ENCODE results near the gene SLC6A6.

SLC6A6 gene

DNA sequence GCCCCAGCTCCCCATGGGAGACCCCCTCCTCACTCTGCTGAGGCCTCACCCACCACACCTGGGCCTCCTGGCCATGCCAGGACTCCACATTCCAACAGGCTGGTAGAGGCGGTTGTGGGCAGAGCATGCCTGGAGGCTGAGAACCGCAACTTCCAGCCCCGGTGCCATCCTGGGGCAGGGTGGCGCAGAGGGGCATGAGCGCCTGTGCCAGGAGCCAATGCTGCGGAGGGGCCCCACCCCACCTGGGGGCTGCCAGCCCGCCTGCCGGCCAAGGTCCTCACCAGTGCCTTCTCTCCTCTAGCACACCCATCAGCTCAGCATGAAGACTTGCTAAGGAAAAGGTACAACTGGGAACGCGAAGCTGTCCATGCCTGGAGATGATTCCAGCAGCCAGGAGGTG, 34.3 kb upstream of the SLC6A6 start:
- Mint-ChIP-seq H3K27ac (no peak overlapping the region), H3K9me3 (no peaks in the 10 kb centered on the region), H3K36me3 (ENCODE audit: low read depth) (no peaks in the 10 kb centered on the region)

DNA sequence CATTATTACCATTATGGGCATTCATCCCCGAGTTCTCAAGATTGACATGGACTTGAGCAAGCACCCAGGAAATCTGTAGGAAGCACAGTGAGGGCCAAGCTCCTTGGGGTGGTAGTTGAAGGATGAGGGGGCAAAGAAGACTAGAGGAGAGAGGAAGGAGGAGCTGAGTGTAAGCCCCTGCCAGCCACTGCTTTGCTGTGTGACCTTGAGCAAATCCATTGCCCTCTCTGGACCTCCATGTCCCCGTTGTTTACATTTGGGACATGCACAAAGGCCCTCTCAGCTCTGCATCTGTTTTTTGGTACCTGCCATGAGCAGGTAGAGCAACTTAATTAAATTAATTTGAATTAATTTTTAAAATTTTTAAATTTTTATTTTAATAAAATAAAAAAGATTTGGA, 33.5 kb upstream of the SLC6A6 start:
- Mint-ChIP-seq H3K27me3 (ENCODE audit: low read depth) (peaks cover 2% of the 10 kb centered on the region), H3K36me3 (ENCODE audit: low read depth) (no peaks in the 10 kb centered on the region), H3K4me1 (ENCODE audit: low read depth) (peaks cover 4% of the 10 kb centered on the region), H3K4me3 (no peak overlapping the region), H3K27ac (no peak overlapping the region), H3K9me3 (no peaks in the 10 kb centered on the region)
- no peak for DNase-seq (ENCODE audit: low spot score)

More for the DNA sequence above, 34.3 kb upstream of the SLC6A6 start:
- DNase-seq (ENCODE audit: low spot score): no peak
- no peak overlapping the region for H3K4me3 Mint-ChIP-seq
- H3K4me1 Mint-ChIP-seq (ENCODE audit: low read depth): peaks cover 4% of the 10 kb centered on the region
- peaks cover 2% of the 10 kb centered on the region for H3K27me3 Mint-ChIP-seq (ENCODE audit: low read depth)

DNA sequence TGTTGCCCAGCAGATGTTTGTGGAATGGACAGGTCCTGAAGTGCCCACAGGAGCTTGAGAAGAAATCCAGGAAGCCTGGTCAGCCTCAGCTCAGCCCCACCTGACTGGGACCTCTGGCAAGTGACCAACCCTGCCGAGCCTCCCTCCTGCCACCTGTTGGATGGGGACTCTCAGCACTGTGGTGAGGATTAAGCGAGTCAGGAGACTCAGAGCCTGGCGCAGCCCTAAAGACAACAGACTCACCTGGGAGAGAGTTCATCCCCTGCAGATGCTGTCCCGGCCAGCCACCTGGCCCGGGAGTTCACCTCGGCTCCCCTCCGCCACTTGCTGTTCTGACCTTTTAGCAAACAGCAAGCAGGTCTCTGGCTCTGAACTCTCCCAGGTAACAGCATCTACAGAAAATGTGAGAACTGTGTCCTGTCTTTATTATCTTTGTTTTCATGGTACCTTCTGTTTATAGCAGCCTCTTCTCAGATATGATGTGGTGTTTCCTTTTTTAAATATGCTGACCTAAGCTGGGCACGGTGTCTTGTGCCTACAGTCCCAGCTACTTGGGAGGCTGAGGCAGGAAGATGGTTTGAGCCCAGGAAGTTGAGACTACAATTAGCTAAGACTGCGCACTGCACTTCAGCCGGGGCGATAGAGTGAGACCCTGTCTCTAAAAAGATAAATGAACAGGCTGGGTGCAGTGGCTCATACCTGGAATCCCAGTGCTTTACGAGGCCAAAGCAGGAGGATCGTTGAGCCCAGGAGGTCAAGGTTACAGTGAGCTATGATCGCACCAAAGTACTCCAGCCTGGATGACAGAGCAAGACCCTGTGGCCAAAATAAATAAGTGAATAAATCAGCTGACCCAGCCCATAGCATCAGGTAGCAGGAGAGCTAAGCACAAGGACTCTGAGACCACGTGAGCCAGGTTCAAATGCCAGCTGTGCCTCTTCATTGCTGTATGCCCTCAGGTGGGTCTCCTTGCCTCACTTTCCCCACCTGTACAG, 32.4 kb upstream of the SLC6A6 start:
- Mint-ChIP-seq H3K4me1 (ENCODE audit: low read depth) (peaks cover 4% of the 10 kb centered on the region), H3K4me3 (no peak overlapping the region), H3K27ac (no peak overlapping the region), H3K9me3 (no peaks in the 10 kb centered on the region), H3K36me3 (ENCODE audit: low read depth) (no peaks in the 10 kb centered on the region), H3K27me3 (ENCODE audit: low read depth) (peaks cover 2% of the 10 kb centered on the region)
- no peak for DNase-seq (ENCODE audit: low spot score)

DNA sequence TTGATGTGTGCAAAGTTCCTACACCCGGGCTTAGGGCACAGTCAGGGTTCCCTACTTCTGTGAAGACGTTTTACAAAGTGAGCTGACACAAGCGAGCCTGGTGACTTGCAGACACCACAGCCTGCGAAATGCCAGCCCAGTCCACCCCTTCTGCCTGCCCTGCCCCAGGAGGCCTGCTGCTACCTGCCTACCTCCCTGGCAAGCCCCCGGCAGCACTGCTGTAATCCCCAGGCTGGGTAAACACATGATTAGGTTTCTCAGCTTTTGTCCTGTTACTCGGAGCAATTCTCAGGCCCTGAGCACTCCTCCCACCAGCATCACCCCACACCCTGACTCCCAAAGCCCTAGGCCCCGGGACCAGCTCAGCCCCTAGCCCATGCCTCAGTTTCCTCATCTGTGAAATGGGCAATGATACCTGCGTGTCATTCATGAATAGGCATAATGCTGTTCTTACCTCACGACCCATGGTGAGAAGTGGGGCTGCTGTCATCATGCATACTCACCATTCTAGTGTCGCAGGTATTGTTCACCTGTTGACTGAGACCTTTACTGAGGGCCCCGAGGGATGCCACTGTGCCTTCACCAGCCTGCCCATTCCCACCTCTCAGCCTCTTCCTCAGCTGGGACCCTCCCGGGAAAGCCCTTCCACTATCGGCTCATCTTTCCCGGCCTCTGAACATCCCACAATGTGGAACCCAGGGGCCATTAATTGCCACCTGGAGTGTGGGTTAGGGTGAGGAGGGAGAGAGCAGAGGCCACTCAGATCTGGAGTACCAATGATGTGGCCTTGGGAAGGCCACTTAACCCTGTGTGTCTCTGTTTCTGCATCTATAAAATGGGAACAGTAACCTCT, 31.5 kb upstream of the SLC6A6 start:
- Mint-ChIP-seq H3K27me3 (ENCODE audit: low read depth) (no peaks in the 10 kb centered on the region), H3K4me3 (no peak overlapping the region), H3K36me3 (ENCODE audit: low read depth) (no peaks in the 10 kb centered on the region), H3K4me1 (ENCODE audit: low read depth) (peaks cover 4% of the 10 kb centered on the region), H3K9me3 (no peaks in the 10 kb centered on the region), H3K27ac (no peak overlapping the region)
- DNase-seq (ENCODE audit: low spot score): no peak

DNA sequence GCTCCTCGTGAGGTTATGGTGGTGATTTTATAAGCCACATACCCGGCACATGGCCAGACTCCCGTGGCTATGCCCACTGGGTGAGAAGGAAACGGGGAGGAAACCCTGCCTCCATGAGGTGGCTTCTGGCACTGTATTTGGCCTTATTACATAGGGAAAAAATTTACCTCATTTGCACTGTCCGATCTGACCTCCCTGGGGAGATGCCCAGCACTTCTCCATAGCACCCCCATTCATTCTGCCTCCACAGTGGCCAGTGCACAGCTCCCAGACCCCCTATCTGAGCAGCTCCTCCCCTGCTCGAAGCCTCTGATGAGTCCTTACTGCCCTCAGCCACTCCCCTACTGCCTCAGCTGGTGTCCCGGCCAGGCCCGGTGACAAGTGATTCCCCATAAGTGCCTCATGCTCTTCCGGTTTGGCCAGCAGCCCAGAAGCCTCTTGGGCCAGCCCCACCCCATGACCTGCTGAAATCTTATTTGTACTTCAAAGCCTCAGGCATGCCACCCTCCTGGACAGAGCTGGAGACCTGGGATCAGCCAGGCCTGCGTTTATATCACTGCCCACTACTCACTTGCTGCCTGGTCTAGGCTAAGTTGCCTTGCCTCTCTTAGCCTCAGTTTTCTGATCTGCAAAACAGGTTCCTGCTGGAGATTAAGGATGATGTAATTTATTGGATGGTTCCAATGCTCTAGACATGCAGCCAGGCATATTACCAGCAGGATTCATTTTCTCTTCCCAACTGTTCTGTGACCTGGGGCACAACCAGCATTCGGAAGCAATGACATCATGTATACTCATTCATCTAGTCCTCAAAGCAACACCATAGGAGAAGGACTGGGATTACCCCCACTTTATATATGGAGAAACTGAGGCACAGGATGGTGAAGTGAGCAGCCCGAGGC, 30.6 kb upstream of the SLC6A6 start:
- DNase-seq (ENCODE audit: low spot score): no peak
- no peak overlapping the region for H3K27ac Mint-ChIP-seq
- H3K4me1 Mint-ChIP-seq (ENCODE audit: low read depth): peaks cover 6% of the 10 kb centered on the region
- no peaks in the 10 kb centered on the region for H3K9me3 Mint-ChIP-seq
- H3K36me3 Mint-ChIP-seq (ENCODE audit: low read depth): no peaks in the 10 kb centered on the region
- H3K27me3 Mint-ChIP-seq (ENCODE audit: low read depth): no peaks in the 10 kb centered on the region
- H3K4me3 Mint-ChIP-seq: no peak overlapping the region

DNA sequence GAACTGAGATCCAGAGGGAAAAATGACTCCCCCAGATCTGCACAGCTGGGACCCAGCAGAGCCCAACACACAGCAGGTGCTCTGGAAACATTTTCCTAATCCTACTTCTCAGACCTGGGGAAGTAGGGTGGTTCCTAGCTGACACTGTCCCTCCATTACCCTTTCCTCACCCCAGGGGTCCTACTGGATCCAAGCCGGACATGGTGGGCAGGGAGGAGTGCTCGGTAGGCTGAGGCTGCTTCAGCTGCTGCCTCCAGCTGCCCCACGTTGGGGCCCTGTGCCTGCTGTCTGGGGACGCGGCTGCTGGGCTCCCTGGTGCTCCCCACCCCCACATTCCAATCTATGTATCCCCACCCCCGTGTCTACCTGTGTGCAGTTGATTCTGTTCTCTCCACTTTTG, 29.8 kb upstream of the SLC6A6 start:
- no peaks in the 10 kb centered on the region for H3K9me3 Mint-ChIP-seq
- H3K4me1 Mint-ChIP-seq (ENCODE audit: low read depth): peaks cover 13% of the 10 kb centered on the region
- H3K4me3 Mint-ChIP-seq: no peak overlapping the region
- DNase-seq (ENCODE audit: low spot score): no peak
- H3K36me3 Mint-ChIP-seq (ENCODE audit: low read depth): no peaks in the 10 kb centered on the region
- H3K27me3 Mint-ChIP-seq (ENCODE audit: low read depth): no peaks in the 10 kb centered on the region
- H3K27ac Mint-ChIP-seq: no peak overlapping the region

DNA sequence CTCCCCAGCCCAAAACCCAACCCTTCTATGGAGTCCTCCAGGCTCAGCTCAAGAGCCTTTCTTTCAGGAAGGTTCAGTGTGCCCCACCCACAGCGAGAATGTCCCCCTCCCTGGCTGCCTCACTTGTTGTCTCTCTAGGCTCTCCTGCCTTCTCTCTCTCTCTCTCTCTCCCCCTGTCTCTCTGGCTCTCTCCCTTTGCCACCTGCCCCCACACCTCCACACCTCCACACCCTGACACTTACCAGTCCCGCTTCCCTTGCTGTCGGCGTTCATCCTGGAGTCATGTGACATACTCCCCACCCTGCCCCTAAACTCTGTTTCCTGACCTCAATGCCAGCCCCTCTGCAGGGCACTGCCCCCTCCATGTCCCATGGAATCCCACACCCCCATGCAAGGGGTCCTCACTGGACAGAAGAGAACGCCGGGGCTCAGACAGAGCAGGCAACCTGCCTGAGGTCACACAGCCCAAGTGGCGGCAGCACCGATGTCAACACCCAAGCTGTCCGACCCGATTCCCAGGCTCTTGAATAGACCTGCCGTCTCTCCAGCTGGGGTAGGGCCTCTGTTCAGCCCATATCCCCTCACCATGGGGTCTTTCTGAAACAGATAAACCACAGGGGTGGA, 28.5 kb upstream of the SLC6A6 start:
- Mint-ChIP-seq H3K27me3 (ENCODE audit: low read depth) (no peaks in the 10 kb centered on the region), H3K4me3 (no peak overlapping the region), H3K4me1 (ENCODE audit: low read depth) (peaks cover 23% of the 10 kb centered on the region), H3K9me3 (no peaks in the 10 kb centered on the region), H3K36me3 (ENCODE audit: low read depth) (peaks cover 1% of the 10 kb centered on the region), H3K27ac (no peak overlapping the region)
- DNase-seq (ENCODE audit: low spot score): no peak

DNA sequence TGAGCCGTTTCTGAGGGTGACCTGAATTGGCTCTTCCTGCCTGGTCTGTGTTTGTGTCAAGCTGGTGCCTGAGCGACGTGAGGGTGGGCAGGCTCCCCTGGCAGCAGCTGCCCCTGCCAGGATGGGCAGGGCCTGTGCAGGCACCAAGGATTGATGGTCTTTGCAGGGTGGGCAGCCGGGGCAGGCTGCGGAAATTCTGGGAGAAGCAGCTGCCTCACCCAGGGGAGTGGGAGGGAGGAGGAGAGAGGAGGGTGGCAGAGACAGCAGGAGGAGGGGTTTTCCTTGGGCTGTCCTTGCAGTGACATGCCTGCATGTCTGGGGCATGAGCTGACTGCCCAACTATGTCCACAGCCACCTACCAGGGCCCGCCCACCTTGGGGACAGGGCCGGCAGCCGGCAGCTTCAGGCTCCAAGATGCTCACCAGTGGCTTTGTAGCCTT, 27.9 kb upstream of the SLC6A6 start:
- DNase-seq (ENCODE audit: low spot score): no peak
- Mint-ChIP-seq H3K27ac (no peak overlapping the region), H3K36me3 (ENCODE audit: low read depth) (peaks cover 1% of the 10 kb centered on the region), H3K27me3 (ENCODE audit: low read depth) (no peaks in the 10 kb centered on the region), H3K4me3 (no peak overlapping the region), H3K9me3 (no peaks in the 10 kb centered on the region), H3K4me1 (ENCODE audit: low read depth) (peaks cover 26% of the 10 kb centered on the region)

DNA sequence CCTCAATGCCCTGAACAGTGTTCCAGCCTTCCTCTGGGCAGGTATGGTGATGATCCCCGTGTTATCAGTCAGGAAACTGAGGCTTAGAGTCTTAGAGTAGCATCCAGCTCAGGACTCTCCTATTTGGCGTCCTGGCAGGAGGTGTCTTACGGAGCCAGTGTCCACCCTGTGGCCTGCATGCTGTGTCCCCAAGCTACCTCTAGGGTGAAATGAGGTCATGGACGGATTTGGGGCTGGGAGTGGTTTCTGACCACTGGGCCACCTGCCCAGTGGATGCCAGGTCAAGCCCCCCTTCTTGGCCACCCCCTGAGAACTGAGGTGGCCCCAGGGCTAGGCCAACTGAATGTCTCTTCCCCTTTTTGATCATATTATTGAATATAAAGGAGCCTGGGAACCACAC, 27.2 kb upstream of the SLC6A6 start:
- H3K27ac Mint-ChIP-seq: no peak overlapping the region

DNA sequence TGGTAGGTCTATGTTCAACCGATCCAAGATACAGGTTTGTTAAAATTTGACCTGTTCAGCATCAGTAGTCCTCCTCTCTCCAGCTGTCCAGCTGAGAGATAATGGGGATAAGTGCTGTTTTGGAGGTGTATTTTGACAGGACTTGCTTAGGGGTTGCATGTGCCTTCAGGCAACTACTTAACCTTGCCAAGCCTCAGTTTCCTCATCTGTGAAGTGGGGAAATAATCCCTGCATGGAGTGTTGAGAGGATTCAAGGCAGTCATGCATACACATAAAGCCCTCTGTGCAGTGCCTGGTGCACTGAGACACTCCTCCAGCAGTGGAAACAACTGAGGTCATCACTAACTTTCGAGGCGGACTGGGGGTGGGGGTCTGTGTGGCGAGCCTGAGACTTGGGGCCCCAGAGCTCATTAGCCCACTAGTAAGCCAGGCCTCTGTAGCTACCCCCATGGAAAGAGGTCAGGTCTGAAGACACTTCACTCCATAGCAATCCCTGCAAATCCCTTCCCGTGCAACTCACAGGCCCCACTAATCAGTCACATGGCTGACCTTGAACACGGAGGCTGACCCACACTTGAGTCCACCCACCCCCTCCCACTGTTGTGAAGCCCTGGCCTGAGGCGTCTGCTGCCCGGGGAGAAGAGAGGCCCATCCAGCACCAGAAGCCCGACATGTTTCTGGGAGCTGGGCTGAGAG, 25.9 kb upstream of the SLC6A6 start:
- Mint-ChIP-seq H3K27ac (no peak overlapping the region), H3K27me3 (ENCODE audit: low read depth) (peaks cover 2% of the 10 kb centered on the region), H3K4me3 (no peak overlapping the region), H3K4me1 (ENCODE audit: low read depth) (peaks cover 26% of the 10 kb centered on the region), H3K9me3 (no peaks in the 10 kb centered on the region), H3K36me3 (ENCODE audit: low read depth) (peaks cover 1% of the 10 kb centered on the region)
- no peak for DNase-seq (ENCODE audit: low spot score)

More for the DNA sequence above, 27.2 kb upstream of the SLC6A6 start:
- no peak for DNase-seq (ENCODE audit: low spot score)
- Mint-ChIP-seq H3K27me3 (ENCODE audit: low read depth) (no peaks in the 10 kb centered on the region), H3K9me3 (no peaks in the 10 kb centered on the region), H3K36me3 (ENCODE audit: low read depth) (peaks cover 1% of the 10 kb centered on the region), H3K4me3 (no peak overlapping the region), H3K4me1 (ENCODE audit: low read depth) (peaks cover 26% of the 10 kb centered on the region)

DNA sequence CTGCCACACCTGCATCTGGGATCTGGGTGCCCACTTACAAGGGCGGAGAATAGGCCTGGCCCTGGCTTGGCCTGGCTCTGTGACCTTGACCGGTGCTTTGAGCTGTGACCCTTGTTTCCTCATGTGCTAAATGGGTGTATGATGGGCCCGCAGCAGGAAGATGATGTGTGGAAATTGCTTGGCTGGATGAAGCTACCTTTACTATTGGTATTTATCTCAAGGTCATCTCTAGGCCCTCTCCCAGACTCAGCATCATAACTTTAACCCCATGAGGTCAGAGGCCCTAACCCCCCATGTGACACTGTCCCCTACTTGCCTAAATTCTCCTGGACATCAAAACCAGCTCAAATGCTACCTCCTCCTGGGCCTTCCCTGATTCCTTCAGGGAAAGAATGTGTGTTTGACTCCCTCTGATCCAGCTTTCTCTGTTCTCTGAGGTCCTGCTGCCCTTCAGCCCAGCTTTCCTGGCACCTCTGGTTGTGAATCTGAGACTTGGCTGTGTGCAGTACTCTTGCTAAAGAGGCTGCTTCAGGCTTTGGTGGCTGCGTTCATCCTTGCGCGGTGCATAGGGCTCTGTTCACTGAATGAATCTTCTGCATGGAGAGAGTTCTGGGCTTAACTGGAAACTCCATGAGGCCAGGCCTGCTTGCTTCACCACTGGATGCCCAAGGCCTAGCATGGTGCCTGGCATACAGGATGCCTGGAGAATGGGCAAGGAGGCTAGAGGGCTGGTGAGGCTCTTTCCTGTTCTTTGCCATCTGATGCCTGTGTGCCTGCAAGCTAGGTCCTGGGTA, 25.2 kb upstream of the SLC6A6 start:
- peak overlapping the region; percentile 45 for H3K4me3 Mint-ChIP-seq
- H3K36me3 Mint-ChIP-seq (ENCODE audit: low read depth): peaks cover 1% of the 10 kb centered on the region

DNA sequence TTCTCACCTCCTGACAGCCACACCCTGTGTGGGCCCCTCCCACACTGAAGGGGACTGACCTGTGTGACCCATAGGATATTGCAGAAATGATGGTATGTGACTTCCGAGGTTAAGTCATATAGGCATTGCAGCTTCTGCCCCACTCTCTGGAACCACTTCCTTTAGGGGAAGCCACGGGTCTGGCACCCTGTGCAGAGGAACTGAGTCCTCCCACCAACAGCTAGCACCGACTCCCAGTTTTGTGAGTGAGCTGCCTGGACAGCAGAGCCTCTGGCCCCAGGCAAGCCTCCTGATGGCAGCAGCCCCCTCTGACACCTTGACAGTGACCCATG, 24.6 kb upstream of the SLC6A6 start:
- Mint-ChIP-seq H3K9me3 (no peaks in the 10 kb centered on the region), H3K27me3 (ENCODE audit: low read depth) (peaks cover 7% of the 10 kb centered on the region), H3K27ac (peak overlapping the region; percentile 84), H3K4me3 (peak overlapping the region; percentile 45), H3K4me1 (ENCODE audit: low read depth) (peaks cover 22% of the 10 kb centered on the region), H3K36me3 (ENCODE audit: low read depth) (peaks cover 1% of the 10 kb centered on the region)
- DNase-seq (ENCODE audit: low spot score): peak; percentile 40

More for the DNA sequence above, 25.2 kb upstream of the SLC6A6 start:
- peak overlapping the region; percentile 84 for H3K27ac Mint-ChIP-seq
- peaks cover 7% of the 10 kb centered on the region for H3K27me3 Mint-ChIP-seq (ENCODE audit: low read depth)
- peaks cover 22% of the 10 kb centered on the region for H3K4me1 Mint-ChIP-seq (ENCODE audit: low read depth)
- H3K9me3 Mint-ChIP-seq: no peaks in the 10 kb centered on the region
- no peak for DNase-seq (ENCODE audit: low spot score)

All from T-helper 2 cell treated with Interferon-gamma antibody and Interleukin-4, amounts not matched to agents 5 μg/mL and 100 μg/mL, for 36 hours (primary cell).